Uterus (tissue), 4 donors: ENCODE data around the gene GRIK2. TPM values are rescaled to one million over a fixed set of nuclear protein-coding genes. Genes with fewer than 3 reads are reported as not detected.

Experiments used
- DNase-seq, 2 donors: peaks; one replicate each; pipeline ENCODE4 v3.0.0-alpha.2; 2019 to 2020
- H3K27ac ChIP-seq, 2 donors: fragments of 200-600 bp; sonication (generic); 1 replicate in 1 of 2; 2 replicates in 1 of 2; pipeline ENCODE4 v1.5.1; 2016 to 2018
- H3K27me3 ChIP-seq, 2 donors: fragments of 200-600 bp; sonication (generic); one replicate each; pipeline ENCODE4 v1.5.1; 2018 to 2019; ENCODE audit warnings: control low read depth in 1 of 2
- H3K36me3 ChIP-seq, 2 donors: fragments of 200-600 bp; sonication (generic); one replicate each; pipeline ENCODE4 v1.5.1; 2019; ENCODE audit warnings: control low read depth in 1 of 2
- H3K4me1 ChIP-seq, 2 donors: fragments of 200-600 bp; sonication (generic); one replicate each; pipeline ENCODE4 v1.5.1; 2018 to 2019; ENCODE audit warnings: control low read depth in 1 of 2
- H3K4me3 ChIP-seq, 2 donors: fragments of 200-600 bp; sonication (generic); 1 replicate in 1 of 2; 2 replicates in 1 of 2; pipeline ENCODE4 v1.5.1; 2018 to 2019; ENCODE audit warnings: mild to moderate bottlenecking in 1 of 2
- H3K9me3 ChIP-seq, 2 donors: fragments of 200-600 bp; sonication (generic); one replicate each; pipeline ENCODE4 v1.5.1; 2019; ENCODE audit warnings: control low read depth in 1 of 2
- CTCF ChIP-seq, 4 experiments: fragments of 200-600 bp in 2 of 4; fragments of 450-650 bp in 2 of 4; sonication (generic) in 2 of 4; IDR thresholded peaks; one replicate each; pipeline ENCODE4 v1.5.1; 2016 to 2019; ENCODE audit warnings: antibody characterized with exemption in 4 of 4, mild to moderate bottlenecking in 2 of 4, moderate library complexity in 1 of 4
- POLR2A ChIP-seq, 2 donors: fragments of 450-650 bp; IDR thresholded peaks; one replicate each; pipeline ENCODE4 v1.6.1; 2016; ENCODE audit warnings: antibody characterized with exemption in 2 of 2, mild to moderate bottlenecking in 1 of 2, moderate library complexity in 1 of 2
- intact Hi-C: fragments of 100-400 bp; cut with DNase I; formaldehyde crosslinking; loops from one replicate; pipeline ENCODE4 v1.15.1; 2023; ENCODE audit warnings: low total_unique reads
- total RNA-seq, 4 donors: library from RNA; depleted of rRNA in 3 of 4; stranded (reverse); fragments of >200 nt in 3 of 4; gene quantifications; one replicate each; pipeline versions ENCODE4 v1.1.0 to v1.2.4, GENCODE V29; 2014 to 2023
- donor health status: DM: yes; HTN: yes; CAD: no.

Gene GRIK2
- total RNA-seq, 4 donors from 2014 or later, result 0.76 to 13.1 TPM; not detected in 2

GRCh38 chr6:101722991-101723579, 329.6 kb downstream of the GRIK2 start:
- H3K9me3 ChIP-seq, result no peaks in the 10 kb centered on the region
- H3K36me3 ChIP-seq, result no peaks in the 10 kb centered on the region
- TF ChIP-seq POLR2A (IDR thresholded peaks at IDR 0.05) (no peak), CTCF (IDR thresholded peaks at IDR 0.05) (no peak)
- H3K4me1 ChIP-seq, result no peaks in the 10 kb centered on the region
- no peak for DNase-seq
- intact Hi-C loops, result no loop called here
- H3K27ac ChIP-seq, result no peak overlapping the region
- H3K27me3 ChIP-seq, result no peaks in the 10 kb centered on the region
- H3K4me3 ChIP-seq, result no peak overlapping the region

DNA sequence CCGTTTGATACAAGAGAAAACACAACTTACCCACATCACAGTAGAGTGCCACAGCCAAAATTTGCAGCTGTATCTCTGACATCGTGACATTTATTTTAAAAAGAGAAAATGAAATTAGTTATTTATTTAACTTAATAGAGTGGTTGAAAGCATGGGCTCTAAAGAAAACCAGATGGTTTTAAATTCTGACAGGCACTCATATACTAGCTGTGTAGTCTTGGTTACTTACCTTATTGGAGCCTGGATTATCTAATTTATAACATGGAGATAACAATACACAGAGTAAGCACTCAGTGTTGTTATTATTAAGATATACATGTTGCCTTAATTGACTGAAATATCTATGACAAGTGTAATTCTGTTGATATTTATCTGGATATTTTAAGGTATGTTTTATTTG, 334.9 kb downstream of the GRIK2 start:
- intact Hi-C loops, result no loop called here
- no peak overlapping the region for H3K27ac ChIP-seq
- TF ChIP-seq POLR2A (IDR thresholded peaks at IDR 0.05), result no peak
- TF ChIP-seq CTCF (IDR thresholded peaks at IDR 0.05), result no peak
- H3K36me3 ChIP-seq, result no peaks in the 10 kb centered on the region
- no peaks in the 10 kb centered on the region for H3K27me3 ChIP-seq
- no peaks in the 10 kb centered on the region for H3K4me1 ChIP-seq
- no peaks in the 10 kb centered on the region for H3K9me3 ChIP-seq
- DNase-seq, result no peak
- no peak overlapping the region for H3K4me3 ChIP-seq

DNA sequence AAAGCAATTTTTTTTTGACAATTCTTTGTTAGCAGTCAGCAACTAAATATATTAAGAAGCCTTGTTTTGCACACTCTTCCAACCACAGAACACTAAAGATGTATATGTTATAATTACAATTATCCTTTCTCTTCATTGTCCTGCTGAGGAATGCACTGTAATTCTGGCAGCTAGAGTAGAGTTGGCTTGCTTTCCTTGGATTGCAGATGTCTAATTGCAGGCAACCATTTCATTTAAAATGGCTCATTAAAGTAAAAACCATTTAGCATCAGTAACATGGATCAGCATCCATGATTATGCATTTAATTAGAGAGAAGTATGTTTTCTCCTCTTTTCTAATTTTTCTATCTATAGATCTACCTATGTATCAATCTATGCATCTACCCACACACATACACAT, 335.4 kb downstream of the GRIK2 start:
- Histone ChIP-seq H3K4me1 (no peaks in the 10 kb centered on the region), H3K27ac (no peak overlapping the region), H3K4me3 (no peak overlapping the region), H3K9me3 (no peaks in the 10 kb centered on the region), H3K36me3 (no peaks in the 10 kb centered on the region), H3K27me3 (no peaks in the 10 kb centered on the region)
- intact Hi-C loops, result no loop called here
- no peak for TF ChIP-seq POLR2A (IDR thresholded peaks at IDR 0.05)
- no peak for TF ChIP-seq CTCF (IDR thresholded peaks at IDR 0.05)
- no peak for DNase-seq

GRCh38 chr6:101730954-101731353, 337.4 kb downstream of the GRIK2 start:
- Histone ChIP-seq H3K4me3 (no peak overlapping the region), H3K4me1 (no peaks in the 10 kb centered on the region), H3K27me3 (no peaks in the 10 kb centered on the region), H3K36me3 (no peaks in the 10 kb centered on the region), H3K9me3 (no peaks in the 10 kb centered on the region), H3K27ac (no peak overlapping the region)
- no peak for DNase-seq
- intact Hi-C loops, result no loop called here
- no peak for TF ChIP-seq POLR2A (IDR thresholded peaks at IDR 0.05)
- TF ChIP-seq CTCF (IDR thresholded peaks at IDR 0.05), result no peak

GRCh38 chr6:101733899-101734298, 340.4 kb downstream of the GRIK2 start:
- Histone ChIP-seq H3K36me3 (no peaks in the 10 kb centered on the region), H3K4me1 (no peaks in the 10 kb centered on the region), H3K4me3 (no peak overlapping the region), H3K27me3 (no peaks in the 10 kb centered on the region), H3K27ac (no peak overlapping the region), H3K9me3 (no peaks in the 10 kb centered on the region)
- TF ChIP-seq POLR2A (IDR thresholded peaks at IDR 0.05) (no peak), CTCF (IDR thresholded peaks at IDR 0.05) (no peak)
- DNase-seq, result no peak
- intact Hi-C loops, result no loop called here
